Large intestine (tissue), 3 donors: Measurements from ENCODE around the gene MORN5. TPM values are rescaled to one million over a fixed set of nuclear protein-coding genes. Genes with fewer than 3 reads are reported as not detected.

ENCODE experiments used
- DNase-seq, 2 donors: peaks; one replicate each; pipeline versions ENCODE4 v3.0.0 to v3.0.0-alpha.2; 2013
- H3K27ac ChIP-seq: one replicate; pipeline ENCODE4 v1.5.1; 2013; ENCODE audit warnings: low read length
- H3K27me3 ChIP-seq: 2 replicates; pipeline ENCODE4 v1.6.1; 2013; ENCODE audit warnings: low read length; ENCODE audit not compliant: control insufficient read depth, insufficient read depth
- H3K36me3 ChIP-seq: 2 replicates; pipeline ENCODE4 v1.6.1; 2013; ENCODE audit warnings: low read length; ENCODE audit not compliant: control insufficient read depth, insufficient read depth
- H3K4me1 ChIP-seq: one replicate; pipeline ENCODE4 v1.6.1; 2013; ENCODE audit warnings: low read length; ENCODE audit not compliant: control insufficient read depth, insufficient read depth
- H3K4me3 ChIP-seq: one replicate; pipeline ENCODE4 v1.5.1; 2013; ENCODE audit warnings: low read length
- H3K9me3 ChIP-seq: one replicate; pipeline ENCODE4 v1.6.1; 2013; ENCODE audit warnings: mild to moderate bottlenecking, low read depth, low read length, moderate library complexity; ENCODE audit not compliant: control insufficient read depth
- WGBS: methylation state at CpG from one replicate; pipeline ENCODE4 v1.1.5; 2013; ENCODE audit warnings: low lambda C conversion rate; ENCODE audit not compliant: insufficient coverage; 5-methylcytosine and 5-hydroxymethylcytosine counted together
- polyA plus RNA-seq: library from polyadenylated mRNA; unstranded; fragments of 120-200 nt; gene quantifications from one replicate; pipeline ENCODE4 v1.2.1, GENCODE V29; 2013

The MORN5 gene
- polyA plus RNA-seq, 1 donor: 2.2 TPM

DNA sequence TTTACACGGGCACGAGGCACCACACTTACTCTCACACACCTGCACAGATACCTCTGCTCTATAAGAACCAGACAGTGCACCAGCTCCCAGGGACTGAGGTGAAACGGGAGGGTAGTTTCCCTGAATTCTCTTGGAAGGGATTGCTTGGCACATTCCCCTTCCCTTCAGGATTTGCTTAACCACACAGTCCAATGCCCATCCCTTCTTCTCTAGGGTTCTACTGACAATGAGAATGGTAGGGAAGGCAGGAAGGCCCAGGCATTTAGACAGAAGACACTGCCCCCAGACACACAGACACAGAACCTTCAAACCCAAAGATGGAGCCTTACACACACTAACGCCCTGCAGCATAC is 69.8 kb downstream of the MORN5 start:
- no peaks in the 10 kb centered on the region for H3K36me3 ChIP-seq
- no CpG with 5 or more reads among the region's 4 CpGs for WGBS
- DNase-seq: no peak
- H3K9me3 ChIP-seq: peaks cover 17% of the 10 kb centered on the region
- peaks cover 92% of the 10 kb centered on the region for H3K27me3 ChIP-seq
- no peak overlapping the region for H3K4me3 ChIP-seq
- H3K4me1 ChIP-seq: peaks cover 4% of the 10 kb centered on the region
- H3K27ac ChIP-seq: no peak overlapping the region

GRCh38 chr9:122232796-122233306 is 73.1 kb downstream of the MORN5 start:
- Histone ChIP-seq H3K4me3 (no peak overlapping the region), H3K36me3 (no peaks in the 10 kb centered on the region), H3K4me1 (no peaks in the 10 kb centered on the region), H3K27me3 (peaks cover 65% of the 10 kb centered on the region), H3K27ac (no peak overlapping the region), H3K9me3 (peaks cover 4% of the 10 kb centered on the region)
- DNase-seq: no peak
- 33% methylated on average over 1 of the region's 6 CpGs for WGBS

GRCh38 chr9:122234022-122234748 is 74.5 kb downstream of the MORN5 start:
- Histone ChIP-seq H3K27me3 (peaks cover 53% of the 10 kb centered on the region), H3K4me3 (no peak overlapping the region), H3K27ac (no peak overlapping the region), H3K4me1 (no peaks in the 10 kb centered on the region), H3K36me3 (no peaks in the 10 kb centered on the region), H3K9me3 (no peaks in the 10 kb centered on the region)
- 70% methylated on average over 2 of the region's 7 CpGs for WGBS
- DNase-seq: no peak

- WGBS: no CpG with 5 or more reads among the region's 10 CpGs
- H3K4me1 ChIP-seq: no peaks in the 10 kb centered on the region
- DNase-seq: no peak
- peaks cover 28% of the 10 kb centered on the region for H3K27me3 ChIP-seq
- no peaks in the 10 kb centered on the region for H3K9me3 ChIP-seq
- H3K27ac ChIP-seq: no peak overlapping the region
- H3K4me3 ChIP-seq: no peak overlapping the region
- H3K36me3 ChIP-seq: peaks cover 9% of the 10 kb centered on the region
Measured at GRCh38 chr9:122236681-122237080, 77.0 kb downstream of the MORN5 start.

GRCh38 chr9:122239722-122240121 is 80.0 kb downstream of the MORN5 start:
- Histone ChIP-seq H3K4me1 (no peaks in the 10 kb centered on the region), H3K27ac (no peak overlapping the region)

GRCh38 chr9:122244349-122244748 is 84.6 kb downstream of the MORN5 start:
- WGBS: no CpG with 5 or more reads among the region's 3 CpGs
- H3K9me3 ChIP-seq: no peaks in the 10 kb centered on the region
- H3K4me3 ChIP-seq: no peak overlapping the region
- peaks cover 63% of the 10 kb centered on the region for H3K36me3 ChIP-seq
- no peak overlapping the region for H3K27ac ChIP-seq
- no peak for DNase-seq
- no peaks in the 10 kb centered on the region for H3K4me1 ChIP-seq
- no peaks in the 10 kb centered on the region for H3K27me3 ChIP-seq

More at GRCh38 chr9:122239722-122240121, 80.0 kb downstream of the MORN5 start:
- no CpG with 5 or more reads among the region's 5 CpGs for WGBS
- Histone ChIP-seq H3K4me3 (no peak overlapping the region), H3K36me3 (peaks cover 30% of the 10 kb centered on the region), H3K27me3 (peaks cover 4% of the 10 kb centered on the region), H3K9me3 (no peaks in the 10 kb centered on the region)
- no peak for DNase-seq

DNA sequence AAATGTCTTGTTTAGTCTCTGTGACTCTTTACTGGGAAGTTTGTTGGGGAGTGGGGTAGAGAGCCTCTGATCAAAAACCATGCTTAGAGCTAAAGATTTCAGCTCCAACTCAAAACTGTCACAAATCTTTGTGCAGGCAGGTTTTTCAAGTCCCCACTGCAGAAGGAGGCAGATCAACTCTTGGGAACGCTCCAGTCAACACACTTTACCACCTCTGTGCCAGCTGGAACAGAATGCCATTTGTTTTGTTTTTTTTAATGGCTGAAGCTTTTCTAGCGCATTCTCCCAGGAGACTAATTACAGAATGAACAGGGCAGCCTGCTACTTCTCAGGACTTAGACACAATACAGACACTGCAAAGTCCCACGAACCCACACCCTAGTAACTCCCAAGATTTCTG is 87.0 kb downstream of the MORN5 start:
- Histone ChIP-seq H3K4me1 (no peaks in the 10 kb centered on the region), H3K27me3 (no peaks in the 10 kb centered on the region), H3K4me3 (no peak overlapping the region), H3K27ac (no peak overlapping the region), H3K36me3 (peaks cover 65% of the 10 kb centered on the region), H3K9me3 (no peaks in the 10 kb centered on the region)
- DNase-seq: no peak
- WGBS: no CpG with 5 or more reads among the region's 3 CpGs

DNA sequence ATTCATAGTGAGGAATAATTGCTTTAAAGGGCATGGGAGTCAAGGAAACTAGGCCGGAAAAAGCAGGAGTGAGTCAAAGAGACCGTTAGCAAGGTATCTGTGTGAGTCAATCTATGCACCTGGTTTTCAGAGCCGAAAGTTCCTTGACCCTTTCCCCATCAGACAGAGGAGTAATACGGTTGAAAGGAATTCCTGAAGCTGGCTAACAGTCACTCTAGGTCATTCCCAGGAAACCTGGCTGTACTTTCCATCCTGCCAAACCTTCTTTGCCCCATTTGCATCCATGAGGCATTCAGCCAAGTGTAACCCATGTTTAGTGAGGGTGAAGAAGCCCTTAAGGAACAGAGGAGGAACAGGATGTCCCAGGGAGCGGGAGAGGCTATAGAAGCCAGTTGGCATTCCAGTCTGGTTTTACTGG is 88.7 kb downstream of the MORN5 start:
- Histone ChIP-seq H3K27me3 (no peaks in the 10 kb centered on the region), H3K27ac (no peak overlapping the region), H3K36me3 (peaks cover 66% of the 10 kb centered on the region), H3K9me3 (no peaks in the 10 kb centered on the region), H3K4me1 (no peaks in the 10 kb centered on the region), H3K4me3 (no peak overlapping the region)
- DNase-seq: no peak
- WGBS: no CpG with 5 or more reads among the region's 5 CpGs

Other genes starting within 250 kb of the MORN5 start
- gene TTLL11, start 66.6 kb upstream of the MORN5 start, polyA plus RNA-seq: 5.0 TPM
- gene NDUFA8, start 129 bp upstream of the MORN5 start, polyA plus RNA-seq: 62.9 TPM
- gene LHX6, start 69.0 kb downstream of the MORN5 start, polyA plus RNA-seq: 1.1 TPM
- gene RBM18, start 104.9 kb downstream of the MORN5 start, polyA plus RNA-seq: 16.2 TPM
- gene MRRF, start 105.0 kb downstream of the MORN5 start, polyA plus RNA-seq: 59.7 TPM
- 9.2 TPM for gene PTGS1, start 211.1 kb downstream of the MORN5 start, polyA plus RNA-seq